IMR-90 (cell line): ENCODE measurements around the gene OSM. TPM values are rescaled to one million over a fixed set of nuclear protein-coding genes. Genes with fewer than 3 reads are reported as not detected.

Experiments used
- ATAC-seq: fragments of 200-7000 bp; cut with Tn5 transposase; 2 replicates; pipeline ENCODE4 v1.9.1; 2020; ENCODE audit warnings: low read depth, mild to moderate bottlenecking, moderate library complexity
- BruUV-seq: library from RNA; stranded (reverse); fragments of 400-500 nt; replicated peaks from 2 replicates; lab custom pipeline; 2021; lab: Mats Ljungman, UMichigan
- CTCF ChIA-PET: fragments of 300-600 bp; formaldehyde crosslinking; extraction: SDS; loops from one replicate; lab custom pipeline; 2021; ENCODE audit warnings: antibody characterized with exemption; lab: Yijun Ruan, JAX
- POLR2A ChIA-PET: fragments of 300-600 bp; sonication (Branson Sonifier 250); formaldehyde crosslinking; loops from one replicate; lab custom pipeline; 2022; ENCODE audit warnings: antibody characterized with exemption; ENCODE audit not compliant: unreplicated experiment; lab: Charles Lee
- DNase-seq: peaks from one replicate; pipeline ENCODE4 v3.0.0; 2013
- H2AFZ ChIP-seq: replicated peaks from 2 replicates; pipeline ENCODE3; 2013; ENCODE audit warnings: low read length, mild to moderate bottlenecking; ENCODE audit not compliant: poor library complexity
- H2AK5ac ChIP-seq: 2 replicates; pipeline ENCODE4 v1.6.1; 2013; ENCODE audit warnings: low read depth, low read length, inconsistent platforms
- H2AK9ac ChIP-seq: replicated peaks from 2 replicates; pipeline ENCODE3; 2013; ENCODE audit warnings: mild to moderate bottlenecking, low read depth, low read length, moderate library complexity; ENCODE audit not compliant: poor library complexity
- H2BK120ac ChIP-seq: 2 replicates; pipeline ENCODE4 v1.6.1; 2013; ENCODE audit warnings: low read depth, low read length, inconsistent platforms
- H2BK15ac ChIP-seq: 3 replicates; pipeline ENCODE4 v1.6.1; 2013; ENCODE audit warnings: low read depth, low read length, inconsistent platforms
- H2BK20ac ChIP-seq: 2 replicates; pipeline ENCODE4 v1.6.1; 2013; ENCODE audit warnings: low read depth, mild to moderate bottlenecking, inconsistent platforms, low read length, moderate library complexity
- H2BK5ac ChIP-seq: 2 replicates; pipeline ENCODE4 v1.6.1; 2013; ENCODE audit warnings: mild to moderate bottlenecking, low read depth, low read length, inconsistent platforms; ENCODE audit not compliant: poor library complexity, severe bottlenecking
- H3K14ac ChIP-seq: replicated peaks from 2 replicates; pipeline ENCODE4 v1.6.1; 2013; ENCODE audit warnings: low read depth, low read length, inconsistent platforms
- H3K18ac ChIP-seq: 2 replicates; pipeline ENCODE4 v1.6.1; 2013; ENCODE audit warnings: low read depth, low read length, control low read depth
- H3K23ac ChIP-seq: 2 replicates; pipeline ENCODE4 v1.6.1; 2013; ENCODE audit warnings: low read depth, low read length, inconsistent platforms
- H3K27ac ChIP-seq: 2 replicates; pipeline ENCODE4 v1.5.1; 2013; ENCODE audit warnings: mild to moderate bottlenecking, control low read depth, low read length; ENCODE audit not compliant: insufficient read depth
- H3K27me3 ChIP-seq: 2 replicates; pipeline ENCODE4 v1.6.1; 2013; ENCODE audit warnings: low read length; ENCODE audit not compliant: control insufficient read depth, insufficient read depth
- H3K36me3 ChIP-seq: 2 replicates; pipeline ENCODE4 v1.6.1; 2013; ENCODE audit warnings: low read length, mixed read lengths; ENCODE audit not compliant: control insufficient read depth, insufficient read depth
- H3K4ac ChIP-seq: 2 replicates; pipeline ENCODE4 v1.6.1; 2013; ENCODE audit warnings: low read depth, low read length, inconsistent platforms
- H3K4me1 ChIP-seq: 2 replicates; pipeline ENCODE4 v1.6.1; 2013; ENCODE audit warnings: low read length, mixed read lengths; ENCODE audit not compliant: control insufficient read depth, insufficient read depth
- H3K4me2 ChIP-seq: 2 replicates; pipeline ENCODE4 v1.6.1; 2013; ENCODE audit warnings: low read depth, mild to moderate bottlenecking, control low read depth, low read length, moderate library complexity
- H3K4me3 ChIP-seq: 2 replicates; pipeline ENCODE4 v1.5.1; 2013; ENCODE audit warnings: low read depth, mild to moderate bottlenecking, control low read depth, low read length, moderate library complexity; ENCODE audit not compliant: insufficient read depth
- H3K56ac ChIP-seq: 2 replicates; pipeline ENCODE4 v1.6.1; 2013; ENCODE audit warnings: low read length, inconsistent platforms; ENCODE audit not compliant: insufficient read depth; ENCODE audit errors: extremely low read depth
- H3K79me1 ChIP-seq, 2 experiments: 2 replicates each; pipeline ENCODE4 v1.6.1; 2013; ENCODE audit warnings: low read length in 2 of 2, inconsistent platforms in 1 of 2, low read depth in 1 of 2
- H3K9ac ChIP-seq: 2 replicates; pipeline ENCODE4 v1.6.1; 2013; ENCODE audit warnings: low read depth, low read length, control low read depth
- H3K9me1 ChIP-seq: 2 replicates; pipeline ENCODE4 v1.6.1; 2013; ENCODE audit warnings: low read length, inconsistent platforms; ENCODE audit not compliant: insufficient read depth
- H3K9me3 ChIP-seq: 2 replicates; pipeline ENCODE4 v1.6.1; 2013; ENCODE audit warnings: low read length; ENCODE audit not compliant: control insufficient read depth, insufficient read depth
- H4K20me1 ChIP-seq: 2 replicates; pipeline ENCODE4 v1.6.1; 2013; ENCODE audit warnings: low read length, inconsistent platforms; ENCODE audit not compliant: insufficient read depth
- H4K5ac ChIP-seq: 2 replicates; pipeline ENCODE4 v1.6.1; 2013; ENCODE audit warnings: mild to moderate bottlenecking, low read depth, low read length, control low read depth
- H4K8ac ChIP-seq, 2 experiments: 2 replicates each; pipeline ENCODE4 v1.6.1; 2013; ENCODE audit warnings: low read depth in 2 of 2, low read length in 2 of 2, control low read depth in 1 of 2, inconsistent platforms in 1 of 2
- H4K91ac ChIP-seq: 2 replicates; pipeline ENCODE4 v1.6.1; 2013; ENCODE audit warnings: low read depth, low read length, inconsistent platforms; ENCODE audit not compliant: insufficient read depth
- BHLHE40 ChIP-seq: fragments of 150-350 bp; IDR thresholded peaks from 2 replicates; pipeline ENCODE4 v1.6.1; 2016; ENCODE audit warnings: mild to moderate bottlenecking, low read depth, low read length
- CEBPB ChIP-seq: IDR thresholded peaks from 2 replicates; pipeline ENCODE4 v1.6.1; 2012; ENCODE audit warnings: low read depth, low read length, improper control_type of control experiment
- CHD1 ChIP-seq: IDR thresholded peaks from 2 replicates; pipeline ENCODE4 v1.6.1; 2012; ENCODE audit warnings: low read depth, low read length, improper control_type of control experiment
- FOS ChIP-seq: fragments of 150-350 bp; IDR thresholded peaks from 2 replicates; pipeline ENCODE4 v1.6.1; 2016; ENCODE audit warnings: low read depth, low read length
- MAFK ChIP-seq: IDR thresholded peaks from 2 replicates; pipeline ENCODE4 v1.6.1; 2012; ENCODE audit warnings: low read depth, low read length, improper control_type of control experiment
- MAZ ChIP-seq: IDR thresholded peaks from 2 replicates; pipeline ENCODE4 v1.6.1; 2012; ENCODE audit warnings: low read depth, mild to moderate bottlenecking, low read length, improper control_type of control experiment, moderate library complexity, borderline replicate concordance
- MXI1 ChIP-seq: IDR thresholded peaks from 2 replicates; pipeline ENCODE4 v1.6.1; 2012; ENCODE audit warnings: low read depth, mild to moderate bottlenecking, low read length, moderate library complexity, borderline replicate concordance
- NFE2L2 ChIP-seq: fragments of 150-350 bp; IDR thresholded peaks from 2 replicates; pipeline ENCODE4 v1.6.1; 2016; ENCODE audit warnings: low read depth, mild to moderate bottlenecking, low read length
- POLR2A ChIP-seq: IDR thresholded peaks from 2 replicates; pipeline ENCODE4 v1.6.1; 2012; ENCODE audit warnings: mild to moderate bottlenecking, low read depth, low read length
- RAD21 ChIP-seq: IDR thresholded peaks from 2 replicates; pipeline ENCODE4 v1.6.1; 2012; ENCODE audit warnings: low read length, improper control_type of control experiment
- RCOR1 ChIP-seq: IDR thresholded peaks from 2 replicates; pipeline ENCODE4 v1.6.1; 2012; ENCODE audit warnings: mild to moderate bottlenecking, low read length, improper control_type of control experiment; ENCODE audit not compliant: insufficient replicate concordance
- RFX5 ChIP-seq: IDR thresholded peaks from 2 replicates; pipeline ENCODE4 v1.8.0; 2012; ENCODE audit warnings: low read depth, mild to moderate bottlenecking, low read length, moderate library complexity
- SMC3 ChIP-seq: fragments of 150-350 bp; IDR thresholded peaks from 2 replicates; pipeline ENCODE4 v1.6.1; 2016; ENCODE audit warnings: low read depth, mild to moderate bottlenecking, antibody characterized with exemption, low read length, moderate library complexity
- WGBS, 2 experiments: methylation state at CpG; one replicate each; pipeline versions ENCODE4 v1.1.5 to v1.1.7; 2013; ENCODE audit warnings: missing lambda C conversion rate in 2 of 2; ENCODE audit not compliant: insufficient read length in 1 of 2; ENCODE audit errors: extremely low coverage in 2 of 2; 5-methylcytosine and 5-hydroxymethylcytosine counted together
- dilution Hi-C: fragments of 300-500 bp; cut with HindIII; formaldehyde crosslinking; loops from one replicate; pipeline ENCODE4 v1.14.3; 2018; ENCODE audit warnings: low sequenced_read_pairs; ENCODE audit not compliant: unreplicated experiment
- in situ Hi-C: fragments of 300-500 bp; cut with MboI; formaldehyde crosslinking; loops from 3 replicates; pipeline ENCODE4 v1.14.3; 2019; ENCODE audit warnings: low sequenced_read_pairs, inconsistent platforms, mixed read lengths
- intact Hi-C: fragments of 100-400 bp; cut with micrococcal nuclease; formaldehyde crosslinking; loops from 2 replicates; pipeline ENCODE4 v1.10.0; 2022
- polyA plus RNA-seq, 3 experiments: library from polyadenylated mRNA; depleted of rRNA; stranded (reverse); fragments of >200 nt; gene quantifications; 2 replicates each; pipeline ENCODE4 v1.2.3, GENCODE V29; 2012; ENCODE audit warnings: low replicate concordance in 1 of 3
- total RNA-seq: library from RNA; depleted of rRNA; stranded (reverse); fragments of >200 nt; gene quantifications from 2 replicates; pipeline ENCODE4 v1.2.3, GENCODE V29; 2012
- TF ChIP-seq, protein P1 (sequence below): fragments of 150-350 bp; IDR thresholded peaks from 2 replicates; pipeline ENCODE4 v1.6.1; 2016; ENCODE audit warnings: low read depth, mild to moderate bottlenecking, low read length, moderate library complexity, borderline replicate concordance
- TF ChIP-seq, protein P2 (sequence below): conservative IDR thresholded peaks from 2 replicates; pipeline ENCODE4 v1.5.1; 2012; ENCODE audit warnings: mild to moderate bottlenecking, low read depth, low read length, improper control_type of control experiment
- TF ChIP-seq, protein P3 (sequence below): fragments of 150-350 bp; IDR thresholded peaks from 2 replicates; pipeline ENCODE4 v1.6.1; 2017; ENCODE audit warnings: mild to moderate bottlenecking, antibody characterized with exemption, low read length, low read depth

OSM gene
- total and polyA plus RNA-seq, 2 of the 4 experiments (the other 2 are of a cell fraction) = not detected

DNA sequence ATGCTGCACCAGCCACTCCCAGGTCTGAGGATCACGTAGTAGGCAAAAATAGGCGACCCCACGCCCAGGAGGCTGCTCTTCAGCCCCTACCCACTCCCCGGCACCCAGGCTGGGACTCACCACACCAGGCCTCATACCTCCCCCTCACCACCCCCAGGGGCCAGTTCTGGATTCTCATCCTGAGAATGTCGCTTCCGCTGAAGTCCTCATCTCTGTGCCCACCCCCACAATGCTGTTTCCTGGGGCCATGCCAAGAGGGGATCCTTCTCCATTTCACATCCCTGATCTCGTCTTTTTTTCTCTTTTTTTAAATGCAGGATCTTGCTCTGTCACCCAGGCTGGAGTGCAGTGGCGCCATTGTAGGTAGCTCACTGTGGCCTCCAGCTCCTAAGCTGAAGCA lies 1.7 kb upstream of the OSM start:
- Histone ChIP-seq H3K36me3 (no peaks in the 10 kb centered on the region), H2AFZ (no peak overlapping the region), H2AK5ac (no peak overlapping the region), H3K14ac (no peak overlapping the region), H3K56ac (no peak overlapping the region), H2BK5ac (no peak overlapping the region), H3K27ac (no peak overlapping the region), H3K4me1 (peaks cover 1% of the 10 kb centered on the region; the same call in 1 of the 2 replicates), H3K4me3 (no peak overlapping the region), H3K23ac (no peak overlapping the region), H4K8ac (no peak overlapping the region), H3K18ac (no peak overlapping the region), H4K91ac (no peak overlapping the region), H3K4ac (no peak overlapping the region), H2BK120ac (no peak overlapping the region), H4K20me1 (no peaks in the 10 kb centered on the region), H3K79me1 (no peaks in the 10 kb centered on the region), H2BK20ac (no peak overlapping the region), H2AK9ac (no peak overlapping the region), H4K5ac (no peak overlapping the region), H3K4me2 (no peak overlapping the region), H3K9me3 (no peaks in the 10 kb centered on the region), H3K9me1 (no peaks in the 10 kb centered on the region; the same call in 1 of the 2 replicates), H3K27me3 (no peaks in the 10 kb centered on the region), H2BK15ac (no peak overlapping the region), H3K9ac (no peak overlapping the region)
- DNase-seq (no peak), ATAC-seq (no peak)
- dilution Hi-C loops = no loop called here
- ChIA-PET CTCF (no interaction called here), POLR2A (no interaction called here)
- 89% methylated on average over 6 of the region's 8 CpGs; no CpG with 5 or more reads in 1 of the 2 experiments for WGBS, 2 experiments
- intact Hi-C loops = no loop called here
- in situ Hi-C loops = no loop called here
- no TSS peak for BruUV-seq
- TF ChIP-seq CHD1 (no peak), MXI1 (no peak), RAD21 (no peak), MAZ (no peak), NFE2L2 (no peak), POLR2A (no peak), CEBPB (no peak), MAFK (no peak), RCOR1 (no peak), RFX5 (no peak), SMC3 (no peak), BHLHE40 (no peak), FOS (no peak)
- TF ChIP-seq, protein P1, sequence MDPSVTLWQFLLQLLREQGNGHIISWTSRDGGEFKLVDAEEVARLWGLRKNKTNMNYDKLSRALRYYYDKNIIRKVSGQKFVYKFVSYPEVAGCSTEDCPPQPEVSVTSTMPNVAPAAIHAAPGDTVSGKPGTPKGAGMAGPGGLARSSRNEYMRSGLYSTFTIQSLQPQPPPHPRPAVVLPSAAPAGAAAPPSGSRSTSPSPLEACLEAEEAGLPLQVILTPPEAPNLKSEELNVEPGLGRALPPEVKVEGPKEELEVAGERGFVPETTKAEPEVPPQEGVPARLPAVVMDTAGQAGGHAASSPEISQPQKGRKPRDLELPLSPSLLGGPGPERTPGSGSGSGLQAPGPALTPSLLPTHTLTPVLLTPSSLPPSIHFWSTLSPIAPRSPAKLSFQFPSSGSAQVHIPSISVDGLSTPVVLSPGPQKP = no peak
- TF ChIP-seq, protein P2, sequence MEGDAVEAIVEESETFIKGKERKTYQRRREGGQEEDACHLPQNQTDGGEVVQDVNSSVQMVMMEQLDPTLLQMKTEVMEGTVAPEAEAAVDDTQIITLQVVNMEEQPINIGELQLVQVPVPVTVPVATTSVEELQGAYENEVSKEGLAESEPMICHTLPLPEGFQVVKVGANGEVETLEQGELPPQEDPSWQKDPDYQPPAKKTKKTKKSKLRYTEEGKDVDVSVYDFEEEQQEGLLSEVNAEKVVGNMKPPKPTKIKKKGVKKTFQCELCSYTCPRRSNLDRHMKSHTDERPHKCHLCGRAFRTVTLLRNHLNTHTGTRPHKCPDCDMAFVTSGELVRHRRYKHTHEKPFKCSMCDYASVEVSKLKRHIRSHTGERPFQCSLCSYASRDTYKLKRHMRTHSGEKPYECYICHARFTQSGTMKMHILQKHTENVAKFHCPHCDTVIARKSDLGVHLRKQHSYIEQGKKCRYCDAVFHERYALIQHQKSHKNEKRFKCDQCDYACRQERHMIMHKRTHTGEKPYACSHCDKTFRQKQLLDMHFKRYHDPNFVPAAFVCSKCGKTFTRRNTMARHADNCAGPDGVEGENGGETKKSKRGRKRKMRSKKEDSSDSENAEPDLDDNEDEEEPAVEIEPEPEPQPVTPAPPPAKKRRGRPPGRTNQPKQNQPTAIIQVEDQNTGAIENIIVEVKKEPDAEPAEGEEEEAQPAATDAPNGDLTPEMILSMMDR = no peak
- TF ChIP-seq, protein P3, sequence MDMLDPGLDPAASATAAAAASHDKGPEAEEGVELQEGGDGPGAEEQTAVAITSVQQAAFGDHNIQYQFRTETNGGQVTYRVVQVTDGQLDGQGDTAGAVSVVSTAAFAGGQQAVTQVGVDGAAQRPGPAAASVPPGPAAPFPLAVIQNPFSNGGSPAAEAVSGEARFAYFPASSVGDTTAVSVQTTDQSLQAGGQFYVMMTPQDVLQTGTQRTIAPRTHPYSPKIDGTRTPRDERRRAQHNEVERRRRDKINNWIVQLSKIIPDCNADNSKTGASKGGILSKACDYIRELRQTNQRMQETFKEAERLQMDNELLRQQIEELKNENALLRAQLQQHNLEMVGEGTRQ = no peak
